Measurements from ENCODE around the gene OSBP2. TPM values are rescaled to one million over a fixed set of nuclear protein-coding genes. Genes with fewer than 3 reads are reported as not detected.
"Not testable (repeated sequence)": the region's sequence is repeated elsewhere in the genome, so short reads cannot be mapped to it uniquely, and the experiment has no call there.

The OSBP2 gene
- total RNA-seq, 4 donors from 2014 or later: 0.66 to 2.4 (median 1.6) TPM

- Histone ChIP-seq H3K4me3 (no peak overlapping the region), H3K27ac (no peak overlapping the region), H3K4me1 (no peaks in the 10 kb centered on the region), H3K36me3 (no peaks in the 10 kb centered on the region), H3K9me3 (no peaks in the 10 kb centered on the region), H3K27me3 (no peaks in the 10 kb centered on the region)
- no peak for DNase-seq (ENCODE audit: low spot score in 2 of 2)
- WGBS, 2 donors: 87 to 91% methylated on average over 5 of the region's 5 CpGs
- TF ChIP-seq EP300 (IDR thresholded peaks at IDR 0.05): no peak
- TF ChIP-seq CTCF (IDR thresholded peaks at IDR 0.05): no peak
- no peak for TF ChIP-seq POLR2A (IDR thresholded peaks at IDR 0.05)
Observed at GRCh38 chr22:30773919-30774318, 79.2 kb downstream of the OSBP2 start.

- H3K9me3 ChIP-seq: no peaks in the 10 kb centered on the region
- H3K4me3 ChIP-seq: no peak overlapping the region
- no peaks in the 10 kb centered on the region for H3K36me3 ChIP-seq
- H3K4me1 ChIP-seq: no peaks in the 10 kb centered on the region
- H3K27ac ChIP-seq: no peak overlapping the region
- no peaks in the 10 kb centered on the region for H3K27me3 ChIP-seq
- no peak for TF ChIP-seq CTCF (IDR thresholded peaks at IDR 0.05)
- no peak for TF ChIP-seq EP300 (IDR thresholded peaks at IDR 0.05)
- no peak for TF ChIP-seq POLR2A (IDR thresholded peaks at IDR 0.05)
- WGBS, 2 donors: 90 to 91% methylated on average over 4 of the region's 4 CpGs
- DNase-seq (ENCODE audit: low spot score in 2 of 2): no peak
Observed at GRCh38 chr22:30774566-30774965, 79.9 kb downstream of the OSBP2 start.

- H3K27me3 ChIP-seq: no peaks in the 10 kb centered on the region
- no peak for DNase-seq (ENCODE audit: low spot score in 2 of 2)
- no peak overlapping the region for H3K27ac ChIP-seq
- no peaks in the 10 kb centered on the region for H3K36me3 ChIP-seq
- WGBS, 2 donors: 68 to 72% methylated on average over 3 of the region's 3 CpGs
- H3K4me3 ChIP-seq: no peak overlapping the region
- no peaks in the 10 kb centered on the region for H3K9me3 ChIP-seq
- TF ChIP-seq EP300 (IDR thresholded peaks at IDR 0.05) (no peak), POLR2A (IDR thresholded peaks at IDR 0.05) (no peak), CTCF (IDR thresholded peaks at IDR 0.05) (no peak)
- H3K4me1 ChIP-seq: no peaks in the 10 kb centered on the region
Observed at GRCh38 chr22:30776476-30776875, 81.8 kb downstream of the OSBP2 start.

GRCh38 chr22:30777146-30777545 is 82.5 kb downstream of the OSBP2 start:
- H3K4me3 ChIP-seq; H3K36me3 ChIP-seq; H3K9me3 ChIP-seq; DNase-seq (ENCODE audit: low spot score in 2 of 2); H3K4me1 ChIP-seq; H3K27ac ChIP-seq; H3K27me3 ChIP-seq: not testable (repeated sequence)
- 67 to 78% methylated on average over 6 of the region's 6 CpGs for WGBS, 2 donors

- H3K4me1 ChIP-seq: no peaks in the 10 kb centered on the region
- H3K27ac ChIP-seq: no peak overlapping the region
- no peak for DNase-seq (ENCODE audit: low spot score in 2 of 2)
- H3K4me3 ChIP-seq: no peak overlapping the region
- no peak for TF ChIP-seq POLR2A (IDR thresholded peaks at IDR 0.05)
- no peak for TF ChIP-seq CTCF (IDR thresholded peaks at IDR 0.05)
- no peak for TF ChIP-seq EP300 (IDR thresholded peaks at IDR 0.05)
- H3K27me3 ChIP-seq: no peaks in the 10 kb centered on the region
- no peaks in the 10 kb centered on the region for H3K9me3 ChIP-seq
- H3K36me3 ChIP-seq: no peaks in the 10 kb centered on the region
- WGBS, 2 donors: 69 to 76% methylated on average over 3 of the region's 3 CpGs
Observed at GRCh38 chr22:30777587-30777986, 82.9 kb downstream of the OSBP2 start.

GRCh38 chr22:30778261-30778660 is 83.6 kb downstream of the OSBP2 start:
- TF ChIP-seq EP300 (IDR thresholded peaks at IDR 0.05) (no peak), POLR2A (IDR thresholded peaks at IDR 0.05) (no peak), CTCF (IDR thresholded peaks at IDR 0.05) (no peak)
- DNase-seq (ENCODE audit: low spot score in 2 of 2): no peak
- Histone ChIP-seq H3K27me3 (no peaks in the 10 kb centered on the region), H3K4me3 (no peak overlapping the region), H3K9me3 (no peaks in the 10 kb centered on the region), H3K27ac (no peak overlapping the region), H3K4me1 (no peaks in the 10 kb centered on the region), H3K36me3 (no peaks in the 10 kb centered on the region)
- WGBS, 2 donors: 77 to 80% methylated on average over 5 of the region's 5 CpGs

Data from tibial nerve (tissue), 4 donors.